Duodenal mucosa (tissue), 2 donors: ENCODE results near the gene GLMN.

Experiments
- H3K27ac ChIP-seq: one replicate; pipeline ENCODE4 v1.7.0; 2013; ENCODE audit warnings: low read depth, low read length
- H3K27me3 ChIP-seq, 2 donors: one replicate each; pipeline ENCODE4 v1.7.0; 2013; ENCODE audit warnings: low read length in 2 of 2, control low read depth in 1 of 2; ENCODE audit not compliant: insufficient read depth in 2 of 2, control insufficient read depth in 1 of 2
- H3K36me3 ChIP-seq, 2 donors: one replicate each; pipeline ENCODE4 v1.7.0; 2013; ENCODE audit warnings: low read length in 2 of 2, control low read depth in 1 of 2; ENCODE audit not compliant: insufficient read depth in 2 of 2, control insufficient read depth in 1 of 2
- H3K4me1 ChIP-seq, 2 donors: one replicate each; pipeline ENCODE4 v1.7.0; 2013; ENCODE audit warnings: low read length in 2 of 2, control low read depth in 1 of 2; ENCODE audit not compliant: insufficient read depth in 2 of 2, control insufficient read depth in 1 of 2
- H3K4me3 ChIP-seq, 2 donors: one replicate each; pipeline ENCODE4 v1.7.0; 2013; ENCODE audit warnings: low read length in 2 of 2, low read depth in 1 of 2
- H3K9ac ChIP-seq, 2 donors: one replicate each; pipeline ENCODE4 v1.7.0; 2013; ENCODE audit warnings: low read length in 2 of 2, low read depth in 1 of 2
- H3K9me3 ChIP-seq, 2 donors: one replicate each; pipeline ENCODE4 v1.7.0; 2013; ENCODE audit warnings: low read length in 2 of 2, control low read depth in 1 of 2; ENCODE audit not compliant: control insufficient read depth in 1 of 2

Gene GLMN

DNA sequence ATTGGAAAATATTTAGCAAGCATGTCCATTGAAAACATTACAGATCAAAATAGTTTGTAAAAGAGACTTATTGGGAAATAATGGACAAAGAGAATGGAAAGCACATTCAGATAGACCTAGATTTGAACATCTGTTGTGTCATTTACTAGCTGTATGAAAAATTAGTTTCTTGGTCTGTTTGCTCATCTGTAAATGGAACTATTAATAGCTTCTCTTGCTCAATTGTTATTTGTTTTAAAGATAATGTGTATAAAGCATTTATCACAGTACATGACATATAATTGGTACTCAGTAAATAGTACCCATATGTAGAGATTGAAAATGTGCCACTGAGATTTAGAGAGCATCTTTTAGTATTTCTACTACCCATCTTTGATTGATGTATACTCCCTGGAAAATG lies 26.0 kb upstream of the GLMN start:
- Histone ChIP-seq H3K4me1 (no peaks in the 10 kb centered on the region), H3K36me3 (peaks cover 7 to 30% of the 10 kb centered on the region in 2 donors), H3K27me3 (no peaks in the 10 kb centered on the region), H3K4me3 (no peak overlapping the region), H3K27ac (no peak overlapping the region), H3K9ac (no peak overlapping the region), H3K9me3 (peaks cover 7 to 15% of the 10 kb centered on the region in 2 donors)

DNA sequence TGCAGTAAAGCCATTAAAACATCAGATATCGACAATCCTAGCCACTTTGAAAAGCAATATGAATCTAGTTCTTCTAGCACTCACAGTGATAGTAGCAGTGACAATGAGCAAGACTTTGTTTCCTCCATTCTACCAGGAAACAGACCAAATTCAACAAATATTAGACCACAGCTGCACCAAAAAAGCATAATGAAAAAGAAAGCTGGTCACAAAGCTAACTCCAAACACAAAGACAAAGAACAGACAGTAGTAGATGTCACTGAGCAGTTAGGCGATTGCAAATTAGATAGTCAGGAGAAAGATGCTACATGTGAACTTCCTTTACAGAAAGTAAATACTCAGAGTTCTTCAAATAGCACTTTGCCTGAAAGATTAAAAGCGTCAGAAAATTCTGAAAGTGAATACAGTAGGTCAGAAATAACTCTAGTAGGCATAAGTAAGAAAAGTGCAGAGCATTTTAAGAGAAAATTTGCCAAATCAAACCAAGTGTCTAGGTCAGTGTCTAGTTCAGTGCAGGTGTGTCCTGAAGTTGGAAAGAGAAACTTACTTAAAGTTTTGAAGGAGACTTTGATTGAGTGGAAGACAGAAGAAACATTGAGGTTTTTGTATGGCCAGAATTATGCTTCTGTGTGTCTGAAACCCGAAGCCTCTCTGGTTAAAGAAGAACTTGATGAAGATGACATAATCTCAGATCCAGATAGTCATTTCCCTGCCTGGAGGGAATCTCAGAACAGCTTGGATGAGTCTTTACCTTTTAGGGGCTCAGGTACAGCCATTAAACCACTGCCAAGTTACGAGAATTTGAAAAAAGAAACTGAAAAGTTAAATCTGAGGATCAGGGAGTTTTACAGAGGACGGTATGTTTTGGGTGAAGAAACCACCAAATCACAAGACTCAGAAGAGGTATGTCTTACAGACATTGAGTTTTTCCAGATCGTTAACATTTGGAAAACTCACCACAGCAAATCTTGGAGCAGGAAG lies 25.0 kb upstream of the GLMN start:
- peaks cover 7 to 15% of the 10 kb centered on the region in 2 donors for H3K9me3 ChIP-seq
- no peaks in the 10 kb centered on the region for H3K4me1 ChIP-seq
- no peak overlapping the region for H3K4me3 ChIP-seq
- peaks cover 7 to 25% of the 10 kb centered on the region in 2 donors for H3K36me3 ChIP-seq
- no peak overlapping the region for H3K27ac ChIP-seq
- no peaks in the 10 kb centered on the region for H3K27me3 ChIP-seq
- no peak overlapping the region for H3K9ac ChIP-seq

DNA sequence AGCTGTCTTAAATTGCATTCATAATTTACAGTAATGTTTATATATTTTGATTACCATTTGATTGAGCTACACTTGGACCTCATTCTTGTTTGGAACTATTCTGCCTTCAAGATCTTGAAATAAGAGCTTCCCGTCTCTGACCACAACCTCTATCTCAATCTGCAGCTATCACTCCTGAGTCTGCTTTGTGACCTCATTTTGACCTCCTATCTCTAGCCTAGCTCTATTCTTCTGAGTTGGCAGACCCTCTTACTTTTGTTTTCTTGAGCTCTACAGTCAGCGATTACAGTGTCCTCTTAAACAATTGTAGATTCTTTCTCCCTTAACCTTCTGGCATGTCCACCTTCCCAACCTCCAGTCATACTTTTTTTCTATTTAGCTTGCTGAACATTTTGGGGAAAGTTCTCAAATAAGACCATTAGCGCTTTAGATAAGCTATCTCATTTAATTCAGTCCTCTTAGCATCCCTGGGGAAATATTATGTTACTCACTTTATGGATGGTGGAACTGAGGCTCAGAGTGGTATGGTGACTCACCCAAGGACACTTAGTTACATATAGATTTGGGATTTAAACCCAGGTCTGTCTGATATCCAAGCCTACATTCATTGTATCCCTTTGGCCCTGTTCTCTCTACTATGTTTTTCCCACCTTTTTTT lies 19.2 kb upstream of the GLMN start:
- Histone ChIP-seq H3K4me1 (no peaks in the 10 kb centered on the region), H3K27ac (no peak overlapping the region), H3K4me3 (no peak overlapping the region), H3K27me3 (no peaks in the 10 kb centered on the region), H3K9me3 (no peaks in the 10 kb centered on the region), H3K36me3 (no peaks in the 10 kb centered on the region), H3K9ac (no peak overlapping the region)

DNA sequence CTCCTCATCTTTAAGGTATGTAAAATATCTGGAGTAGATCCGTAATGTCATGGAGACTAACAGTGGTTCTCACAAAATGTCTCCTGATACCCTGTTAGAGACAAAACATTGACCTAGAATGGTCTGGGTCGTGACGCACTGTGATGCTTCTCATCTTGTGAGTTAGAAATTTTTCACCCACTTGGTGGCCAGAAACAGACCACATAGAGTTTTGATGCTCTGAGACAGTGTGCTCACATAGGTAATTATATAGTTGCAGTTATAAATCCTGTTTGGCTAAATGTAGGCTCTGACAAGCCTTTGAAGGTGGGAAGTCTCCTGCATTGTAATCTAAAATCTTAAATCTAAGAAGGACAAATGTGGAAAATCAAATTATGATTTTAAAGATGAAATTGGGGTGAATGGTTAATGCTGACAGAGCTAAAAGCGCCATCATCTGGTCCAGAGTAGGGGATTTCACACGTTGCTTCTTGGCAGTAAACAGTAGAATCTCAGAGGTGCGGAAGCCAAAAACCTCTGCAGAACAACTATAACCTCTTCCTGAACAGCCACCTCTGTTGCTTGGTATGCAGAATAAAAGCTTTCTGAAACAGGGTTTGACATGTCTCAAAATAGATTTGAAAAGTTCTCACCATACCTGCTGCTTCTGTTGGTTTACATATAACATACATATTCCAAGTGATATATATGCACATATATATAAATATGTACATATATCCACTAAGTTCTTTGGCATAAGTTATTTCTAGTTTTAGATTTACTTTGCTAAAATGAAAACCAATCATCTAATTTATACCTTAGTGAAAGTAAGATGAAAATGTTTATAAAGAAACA lies 17.2 kb upstream of the GLMN start:
- H3K36me3 ChIP-seq = no peaks in the 10 kb centered on the region
- no peak overlapping the region for H3K9ac ChIP-seq
- H3K9me3 ChIP-seq = no peaks in the 10 kb centered on the region
- no peaks in the 10 kb centered on the region for H3K4me1 ChIP-seq
- no peak overlapping the region for H3K27ac ChIP-seq
- H3K4me3 ChIP-seq = no peak overlapping the region
- no peaks in the 10 kb centered on the region for H3K27me3 ChIP-seq

DNA sequence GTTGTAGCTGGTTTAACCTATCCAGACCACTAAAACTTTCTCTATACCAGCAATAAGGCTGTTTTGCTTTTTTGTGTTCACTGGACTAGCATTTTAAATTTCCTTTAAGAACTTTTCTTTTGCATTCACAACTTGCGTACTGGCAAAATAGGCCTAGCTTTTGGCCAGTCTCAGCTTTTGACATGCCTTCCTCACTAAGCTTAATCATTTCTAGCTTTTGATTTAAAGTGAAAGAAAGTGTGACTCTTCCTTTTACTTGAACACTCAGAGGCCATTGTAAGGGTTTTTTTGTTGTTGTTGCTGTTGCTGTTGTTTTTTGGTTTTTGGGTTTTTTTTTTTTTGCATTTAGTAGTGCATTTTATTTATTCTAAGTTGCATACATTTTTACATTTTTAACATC lies 15.2 kb upstream of the GLMN start:
- Histone ChIP-seq H3K4me1 (peaks cover 0 to 3% of the 10 kb centered on the region in 2 donors), H3K4me3 (no peak overlapping the region)

DNA sequence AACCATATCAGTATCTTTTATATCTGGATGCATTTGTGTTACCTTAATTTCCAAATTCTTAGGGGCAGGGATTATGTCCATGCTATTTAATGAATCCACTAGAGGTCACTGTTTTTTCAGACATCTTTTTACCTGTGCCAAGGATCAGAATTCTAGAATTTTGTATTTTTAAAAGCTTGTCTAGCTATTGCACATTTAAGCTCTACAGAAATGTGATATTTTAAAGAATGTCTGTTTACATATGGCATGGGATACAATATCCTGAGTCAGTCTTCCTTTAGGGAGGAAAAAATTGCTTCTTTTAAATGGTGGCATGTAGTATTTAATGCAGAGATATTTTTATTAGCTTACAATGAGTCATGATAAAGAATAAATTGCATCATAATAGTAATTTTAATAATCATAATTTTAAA lies 11.4 kb upstream of the GLMN start:
- Histone ChIP-seq H3K4me3 (no peak overlapping the region), H3K27ac (no peak overlapping the region), H3K27me3 (no peaks in the 10 kb centered on the region), H3K36me3 (peaks cover 0 to 22% of the 10 kb centered on the region in 2 donors), H3K9ac (no peak overlapping the region), H3K9me3 (no peaks in the 10 kb centered on the region), H3K4me1 (peaks cover 0 to 3% of the 10 kb centered on the region in 2 donors)

More for the DNA sequence above, 15.2 kb upstream of the GLMN start:
- H3K36me3 ChIP-seq = peaks cover 0 to 3% of the 10 kb centered on the region in 2 donors
- no peak overlapping the region for H3K9ac ChIP-seq
- no peak overlapping the region for H3K27ac ChIP-seq
- no peaks in the 10 kb centered on the region for H3K27me3 ChIP-seq
- H3K9me3 ChIP-seq = no peaks in the 10 kb centered on the region

DNA sequence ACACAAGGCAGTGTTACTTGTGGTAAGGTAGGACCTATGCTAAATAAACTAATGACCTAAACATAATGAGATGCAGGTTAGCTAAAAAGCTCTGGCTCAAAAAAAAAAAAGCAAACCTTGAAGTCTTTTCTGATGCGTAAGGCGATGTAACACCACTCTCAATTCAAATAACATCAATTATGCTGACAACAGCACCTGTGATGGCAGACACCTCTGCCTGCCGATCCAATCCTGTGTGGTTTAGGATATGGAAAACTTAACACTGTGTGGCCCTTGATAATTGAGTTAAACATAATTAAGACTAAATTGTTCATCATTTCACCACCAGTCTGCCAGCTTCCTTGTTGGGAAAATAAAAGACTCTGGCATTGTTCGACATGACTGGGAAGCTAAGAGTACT lies 9.2 kb upstream of the GLMN start:
- H3K4me1 ChIP-seq = peaks cover 0 to 3% of the 10 kb centered on the region in 2 donors
- H3K9me3 ChIP-seq = no peaks in the 10 kb centered on the region
- H3K27me3 ChIP-seq = no peaks in the 10 kb centered on the region
- no peak overlapping the region for H3K9ac ChIP-seq
- H3K36me3 ChIP-seq = peaks cover 7 to 28% of the 10 kb centered on the region in 2 donors
- no peak overlapping the region for H3K4me3 ChIP-seq
- H3K27ac ChIP-seq = no peak overlapping the region

DNA sequence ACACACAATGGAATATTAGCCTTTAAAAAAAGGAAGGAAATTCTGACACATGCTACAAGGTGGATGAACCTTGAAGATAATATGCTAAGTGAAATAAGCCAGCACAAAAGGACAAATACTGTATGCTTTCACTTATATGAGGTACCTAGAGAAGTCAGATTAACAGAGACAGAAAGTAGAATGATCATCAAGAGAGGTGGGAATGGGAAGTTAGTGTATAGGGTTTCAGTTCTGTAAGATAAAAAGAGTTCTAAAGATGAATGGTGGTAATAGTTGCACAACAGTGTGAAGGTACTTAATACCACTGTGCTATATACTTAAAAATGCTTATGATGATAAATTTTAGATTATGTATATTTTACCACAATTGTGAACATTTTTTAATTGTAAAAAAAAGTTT lies 7.2 kb upstream of the GLMN start:
- H3K27ac ChIP-seq = no peak overlapping the region

DNA sequence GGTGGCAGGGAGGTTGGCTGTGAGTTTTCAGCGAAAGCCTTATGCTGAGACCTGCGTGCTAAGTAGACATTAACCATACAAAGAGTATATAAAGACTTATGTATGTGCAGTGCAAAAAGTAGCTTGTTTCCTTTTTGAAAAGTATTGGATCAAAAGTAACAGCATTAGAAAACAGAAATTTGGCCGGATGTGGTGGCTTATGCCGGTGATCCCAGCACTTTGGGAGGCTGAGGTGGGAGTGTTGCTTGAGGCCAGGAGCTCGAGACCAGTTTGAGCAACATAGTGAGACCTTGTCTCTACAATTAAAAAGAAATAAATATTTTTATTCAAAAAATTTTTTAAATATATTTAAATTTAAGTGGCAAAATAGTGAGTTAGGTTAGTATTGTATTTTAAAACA lies 2.2 kb upstream of the GLMN start:
- no peak overlapping the region for H3K4me3 ChIP-seq
- no peaks in the 10 kb centered on the region for H3K27me3 ChIP-seq
- H3K27ac ChIP-seq = no peak overlapping the region
- H3K9ac ChIP-seq = no peak overlapping the region
- no peaks in the 10 kb centered on the region for H3K9me3 ChIP-seq
- H3K36me3 ChIP-seq = peaks cover 7 to 12% of the 10 kb centered on the region in 2 donors
- peaks cover 0 to 3% of the 10 kb centered on the region in 2 donors for H3K4me1 ChIP-seq

More for the DNA sequence above, 7.2 kb upstream of the GLMN start:
- Histone ChIP-seq H3K4me3 (no peak overlapping the region), H3K4me1 (peaks cover 0 to 3% of the 10 kb centered on the region in 2 donors), H3K9ac (no peak overlapping the region), H3K36me3 (peaks cover 7 to 28% of the 10 kb centered on the region in 2 donors), H3K27me3 (no peaks in the 10 kb centered on the region), H3K9me3 (no peaks in the 10 kb centered on the region)
